ENCODE measurements around the gene KNL1. TPM values are rescaled to one million over a fixed set of nuclear protein-coding genes. Genes with fewer than 3 reads are reported as not detected.

Gene KNL1
- total RNA-seq, 1 experiment from 2014 or later: 19.7 TPM

- Histone ChIP-seq H4K20me1 (ENCODE audit: control insufficient read depth, insufficient read depth, insufficient read length) (no peaks in the 10 kb centered on the region), H2AFZ (ENCODE audit: low read length) (no peak overlapping the region), H3K23ac (ENCODE audit: insufficient read length, low read depth, low read length) (no peak overlapping the region), H3K18ac (ENCODE audit: insufficient read length, low read depth, low read length) (no peak overlapping the region), H4K91ac (ENCODE audit: insufficient read length, low read depth, low read length) (no peak overlapping the region), H3K27ac (ENCODE audit: insufficient read length, low read depth, low read length) (no peak overlapping the region), H3K4me2 (ENCODE audit: insufficient read depth, insufficient read length, low read length) (no peak overlapping the region), H3K56ac (ENCODE audit: insufficient read length, low read depth, low read length) (no peak overlapping the region), H3K79me2 (ENCODE audit: insufficient read depth, low read length) (no peaks in the 10 kb centered on the region), H3T11ph (ENCODE audit: low read length) (no peak overlapping the region), H3K27me3 (ENCODE audit: insufficient read depth, low read length) (no peaks in the 10 kb centered on the region), H4K5ac (ENCODE audit: insufficient read length, low read depth, low read length) (no peak overlapping the region), H4K8ac (replicated peaks; ENCODE audit: insufficient read length, low read depth, low read length) (no peak overlapping the region), H3K4me1 (ENCODE audit: insufficient read depth, low read length) (no peaks in the 10 kb centered on the region), H3K9ac (ENCODE audit: extremely low read depth, insufficient read length, low read length) (no peak overlapping the region), H2BK15ac (ENCODE audit: low read depth, low read length) (no peak overlapping the region), H2BK12ac (ENCODE audit: insufficient read length, low read depth, low read length) (no peak overlapping the region), H2BK20ac (ENCODE audit: low read depth, low read length, poor library complexity, severe bottlenecking) (no peak overlapping the region), H2BK5ac (ENCODE audit: insufficient read length, low read length) (no peak overlapping the region), H2BK120ac (ENCODE audit: low read depth, low read length, poor library complexity, severe bottlenecking) (no peak overlapping the region), H2AK5ac (ENCODE audit: insufficient read length, low read length) (no peak overlapping the region), H3K23me2 (ENCODE audit: insufficient read length, low read depth, low read length, poor library complexity, severe bottlenecking) (no peaks in the 10 kb centered on the region), H3K14ac (ENCODE audit: insufficient read depth, low read length) (no peak overlapping the region), H3K9me3 (ENCODE audit: control insufficient read depth, low read depth, low read length) (no peaks in the 10 kb centered on the region), H3K4ac (ENCODE audit: low read depth, low read length) (no peak overlapping the region), H3K79me1 (ENCODE audit: insufficient read depth, low read depth, low read length, poor library complexity, severe bottlenecking) (no peaks in the 10 kb centered on the region)
- Mint-ChIP-seq H3K9me3 (no peaks in the 10 kb centered on the region), H3K27ac (no peak overlapping the region), H3K27me3 (ENCODE audit: low read depth) (no peaks in the 10 kb centered on the region), H3K4me1 (no peaks in the 10 kb centered on the region), H3K4me3 (no peak overlapping the region), H3K36me3 (ENCODE audit: insufficient read depth in 1 of 3, low read depth in 3 of 3) (peaks cover 0 to 8% (median 4%) of the 10 kb centered on the region in 3 experiments; a peak in 3 of 7 replicates)
- DNase-seq: no peak
- no CpG with 5 or more reads among the region's 4 CpGs for WGBS (ENCODE audit: extremely low coverage, insufficient read length, low lambda C conversion rate)
- TF ChIP-seq, protein P1, sequence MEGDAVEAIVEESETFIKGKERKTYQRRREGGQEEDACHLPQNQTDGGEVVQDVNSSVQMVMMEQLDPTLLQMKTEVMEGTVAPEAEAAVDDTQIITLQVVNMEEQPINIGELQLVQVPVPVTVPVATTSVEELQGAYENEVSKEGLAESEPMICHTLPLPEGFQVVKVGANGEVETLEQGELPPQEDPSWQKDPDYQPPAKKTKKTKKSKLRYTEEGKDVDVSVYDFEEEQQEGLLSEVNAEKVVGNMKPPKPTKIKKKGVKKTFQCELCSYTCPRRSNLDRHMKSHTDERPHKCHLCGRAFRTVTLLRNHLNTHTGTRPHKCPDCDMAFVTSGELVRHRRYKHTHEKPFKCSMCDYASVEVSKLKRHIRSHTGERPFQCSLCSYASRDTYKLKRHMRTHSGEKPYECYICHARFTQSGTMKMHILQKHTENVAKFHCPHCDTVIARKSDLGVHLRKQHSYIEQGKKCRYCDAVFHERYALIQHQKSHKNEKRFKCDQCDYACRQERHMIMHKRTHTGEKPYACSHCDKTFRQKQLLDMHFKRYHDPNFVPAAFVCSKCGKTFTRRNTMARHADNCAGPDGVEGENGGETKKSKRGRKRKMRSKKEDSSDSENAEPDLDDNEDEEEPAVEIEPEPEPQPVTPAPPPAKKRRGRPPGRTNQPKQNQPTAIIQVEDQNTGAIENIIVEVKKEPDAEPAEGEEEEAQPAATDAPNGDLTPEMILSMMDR (conservative IDR thresholded peaks at IDR 0.05): no peak
These were observed 43.2 kb downstream of the KNL1 start for GRCh38 chr15:40637221-40637745.
